ENCODE measurements around the gene INPP5K. TPM values are rescaled to one million over a fixed set of nuclear protein-coding genes. Genes with fewer than 3 reads are reported as not detected.

The INPP5K gene
- polyA plus RNA-seq, 1 donor from 2014 or later, result 35.8 TPM

DNA sequence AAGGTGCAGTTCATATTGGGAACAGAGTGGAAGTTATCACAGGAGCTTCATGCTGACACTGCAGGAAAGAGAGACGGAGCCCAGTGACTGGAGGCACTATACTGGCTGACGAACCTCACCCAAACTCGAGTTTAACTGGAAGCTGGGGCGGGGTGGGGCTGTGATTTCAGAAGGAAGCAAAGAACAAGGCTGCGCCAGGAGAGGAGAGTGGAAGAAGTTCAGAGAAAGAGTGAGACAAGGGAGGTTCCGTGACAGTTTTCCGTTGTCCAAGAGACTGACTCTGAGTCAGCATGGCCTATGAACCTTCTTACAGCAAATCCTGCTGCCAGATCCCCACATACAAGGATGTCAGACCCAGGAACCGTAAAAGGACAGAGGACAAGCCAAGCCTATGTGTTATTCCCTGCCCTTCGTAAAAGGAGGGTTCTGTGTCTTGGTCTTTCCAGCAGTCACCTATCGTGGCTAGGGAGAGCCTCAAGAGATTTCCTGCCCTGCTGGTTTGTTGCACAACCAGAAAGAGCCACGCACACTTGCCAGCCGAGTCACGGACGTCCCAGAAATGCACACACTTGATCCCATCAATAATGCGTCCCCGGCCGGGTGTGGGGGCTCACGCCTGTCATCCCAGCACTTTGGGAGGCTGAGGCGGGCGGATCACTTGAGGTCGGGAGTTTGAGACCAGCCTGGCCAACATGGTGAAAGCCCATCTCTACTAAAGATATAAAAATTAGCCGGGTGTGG, 41.1 kb upstream of the INPP5K start:
- H3K79me2 ChIP-seq (replicated peaks; ENCODE audit: insufficient read depth, low read length), result peaks cover 29% of the 10 kb centered on the region
- H3K9me3 ChIP-seq (ENCODE audit: low read length), result no peaks in the 10 kb centered on the region
- no peak overlapping the region for H3K4me2 ChIP-seq (ENCODE audit: low read length)
- no peak overlapping the region for H3K4me3 ChIP-seq (ENCODE audit: low read length)
- H3K9me2 ChIP-seq (ENCODE audit: insufficient read depth, low read length), result no peaks in the 10 kb centered on the region
- no peaks in the 10 kb centered on the region for H3F3A ChIP-seq (ENCODE audit: insufficient read depth, low read length, poor library complexity, severe bottlenecking)
- TF ChIP-seq TAF1 (IDR thresholded peaks at IDR 0.05; ENCODE audit: low read depth), result no peak
- no peak for TF ChIP-seq EP300 (conservative IDR thresholded peaks at IDR 0.05; ENCODE audit: poor library complexity, severe bottlenecking)
- TF ChIP-seq MXI1 (conservative IDR thresholded peaks at IDR 0.05; ENCODE audit: poor library complexity, severe bottlenecking), result no peak
- TF ChIP-seq, protein P1, sequence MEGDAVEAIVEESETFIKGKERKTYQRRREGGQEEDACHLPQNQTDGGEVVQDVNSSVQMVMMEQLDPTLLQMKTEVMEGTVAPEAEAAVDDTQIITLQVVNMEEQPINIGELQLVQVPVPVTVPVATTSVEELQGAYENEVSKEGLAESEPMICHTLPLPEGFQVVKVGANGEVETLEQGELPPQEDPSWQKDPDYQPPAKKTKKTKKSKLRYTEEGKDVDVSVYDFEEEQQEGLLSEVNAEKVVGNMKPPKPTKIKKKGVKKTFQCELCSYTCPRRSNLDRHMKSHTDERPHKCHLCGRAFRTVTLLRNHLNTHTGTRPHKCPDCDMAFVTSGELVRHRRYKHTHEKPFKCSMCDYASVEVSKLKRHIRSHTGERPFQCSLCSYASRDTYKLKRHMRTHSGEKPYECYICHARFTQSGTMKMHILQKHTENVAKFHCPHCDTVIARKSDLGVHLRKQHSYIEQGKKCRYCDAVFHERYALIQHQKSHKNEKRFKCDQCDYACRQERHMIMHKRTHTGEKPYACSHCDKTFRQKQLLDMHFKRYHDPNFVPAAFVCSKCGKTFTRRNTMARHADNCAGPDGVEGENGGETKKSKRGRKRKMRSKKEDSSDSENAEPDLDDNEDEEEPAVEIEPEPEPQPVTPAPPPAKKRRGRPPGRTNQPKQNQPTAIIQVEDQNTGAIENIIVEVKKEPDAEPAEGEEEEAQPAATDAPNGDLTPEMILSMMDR (IDR thresholded peaks at IDR 0.05; ENCODE audit: poor library complexity, severe bottlenecking), result no peak
- TF ChIP-seq EZH2 (IDR thresholded peaks at IDR 0.05; ENCODE audit: borderline replicate concordance, insufficient read depth, low read length, poor library complexity, severe bottlenecking), result no peak
- no peak for TF ChIP-seq SMC3 (conservative IDR thresholded peaks at IDR 0.05; ENCODE audit: poor library complexity)
- TF ChIP-seq POLR2AphosphoS5 (IDR thresholded peaks at IDR 0.05), result no peak
- TF ChIP-seq RAD21 (conservative IDR thresholded peaks at IDR 0.05), result no peak
- TF ChIP-seq, protein P2, sequence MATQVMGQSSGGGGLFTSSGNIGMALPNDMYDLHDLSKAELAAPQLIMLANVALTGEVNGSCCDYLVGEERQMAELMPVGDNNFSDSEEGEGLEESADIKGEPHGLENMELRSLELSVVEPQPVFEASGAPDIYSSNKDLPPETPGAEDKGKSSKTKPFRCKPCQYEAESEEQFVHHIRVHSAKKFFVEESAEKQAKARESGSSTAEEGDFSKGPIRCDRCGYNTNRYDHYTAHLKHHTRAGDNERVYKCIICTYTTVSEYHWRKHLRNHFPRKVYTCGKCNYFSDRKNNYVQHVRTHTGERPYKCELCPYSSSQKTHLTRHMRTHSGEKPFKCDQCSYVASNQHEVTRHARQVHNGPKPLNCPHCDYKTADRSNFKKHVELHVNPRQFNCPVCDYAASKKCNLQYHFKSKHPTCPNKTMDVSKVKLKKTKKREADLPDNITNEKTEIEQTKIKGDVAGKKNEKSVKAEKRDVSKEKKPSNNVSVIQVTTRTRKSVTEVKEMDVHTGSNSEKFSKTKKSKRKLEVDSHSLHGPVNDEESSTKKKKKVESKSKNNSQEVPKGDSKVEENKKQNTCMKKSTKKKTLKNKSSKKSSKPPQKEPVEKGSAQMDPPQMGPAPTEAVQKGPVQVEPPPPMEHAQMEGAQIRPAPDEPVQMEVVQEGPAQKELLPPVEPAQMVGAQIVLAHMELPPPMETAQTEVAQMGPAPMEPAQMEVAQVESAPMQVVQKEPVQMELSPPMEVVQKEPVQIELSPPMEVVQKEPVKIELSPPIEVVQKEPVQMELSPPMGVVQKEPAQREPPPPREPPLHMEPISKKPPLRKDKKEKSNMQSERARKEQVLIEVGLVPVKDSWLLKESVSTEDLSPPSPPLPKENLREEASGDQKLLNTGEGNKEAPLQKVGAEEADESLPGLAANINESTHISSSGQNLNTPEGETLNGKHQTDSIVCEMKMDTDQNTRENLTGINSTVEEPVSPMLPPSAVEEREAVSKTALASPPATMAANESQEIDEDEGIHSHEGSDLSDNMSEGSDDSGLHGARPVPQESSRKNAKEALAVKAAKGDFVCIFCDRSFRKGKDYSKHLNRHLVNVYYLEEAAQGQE (IDR thresholded peaks at IDR 0.05; ENCODE audit: borderline replicate concordance), result no peak
- no peak overlapping the region for H3K9ac ChIP-seq (ENCODE audit: low read length)
- H3K27me3 ChIP-seq (ENCODE audit: insufficient read depth, low read depth, low read length), result no peaks in the 10 kb centered on the region
- H3K27ac ChIP-seq (ENCODE audit: low read length), result no peak overlapping the region
- no peaks in the 10 kb centered on the region for H3K36me3 ChIP-seq (ENCODE audit: insufficient read depth, low read length)
- H2AFZ ChIP-seq (ENCODE audit: low read depth, low read length), result no peak overlapping the region
- H4K20me1 ChIP-seq (ENCODE audit: insufficient read depth), result peaks cover 8% of the 10 kb centered on the region

DNA sequence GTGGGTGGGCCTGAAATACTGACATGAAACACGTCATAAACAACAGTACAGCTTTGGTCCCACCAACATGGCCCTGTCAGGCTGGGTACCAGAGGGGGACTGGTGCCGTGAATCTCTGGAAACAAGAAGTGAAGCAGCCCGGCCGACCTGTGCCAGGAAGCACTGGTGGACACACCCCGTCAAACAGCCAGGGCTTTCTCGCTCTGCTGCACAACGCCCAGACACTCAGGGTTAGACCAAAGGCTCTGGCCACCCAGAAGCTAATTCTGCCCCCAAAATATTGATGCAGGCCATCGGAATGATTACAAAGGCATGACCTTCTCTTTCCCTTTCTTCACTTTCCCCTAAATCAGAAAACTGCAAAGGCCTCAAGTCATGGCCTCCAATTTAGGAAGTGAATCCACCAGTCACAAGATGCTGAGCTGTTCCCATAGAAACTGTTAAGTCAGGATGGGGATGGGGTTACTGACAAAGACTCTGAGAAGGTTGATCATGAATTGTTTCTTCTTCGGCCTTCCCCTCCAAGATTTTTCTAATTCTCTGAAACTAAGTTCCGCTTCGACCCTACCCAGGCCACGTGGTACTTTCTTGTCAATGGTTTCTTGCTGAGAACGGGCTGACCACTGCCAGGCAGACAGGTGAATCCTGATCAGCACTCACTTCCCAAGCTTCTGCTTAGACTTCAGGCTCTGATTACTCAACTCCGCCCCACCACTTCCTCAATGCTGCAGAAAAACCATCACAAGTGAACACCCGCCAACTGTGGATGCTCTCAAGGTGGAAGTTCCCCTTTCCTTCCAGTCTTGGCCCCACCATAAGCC, 39.4 kb upstream of the INPP5K start:
- Histone ChIP-seq H3K4me3 (ENCODE audit: low read length) (no peak overlapping the region), H3K9ac (ENCODE audit: low read length) (no peak overlapping the region), H3K27me3 (ENCODE audit: insufficient read depth, low read depth, low read length) (no peaks in the 10 kb centered on the region), H3K9me2 (ENCODE audit: insufficient read depth, low read length) (no peaks in the 10 kb centered on the region), H2AFZ (ENCODE audit: low read depth, low read length) (no peak overlapping the region), H3K36me3 (ENCODE audit: insufficient read depth, low read length) (no peaks in the 10 kb centered on the region), H3K79me2 (replicated peaks; ENCODE audit: insufficient read depth, low read length) (peaks cover 21% of the 10 kb centered on the region), H3K9me3 (ENCODE audit: low read length) (no peaks in the 10 kb centered on the region), H3K4me2 (ENCODE audit: low read length) (no peak overlapping the region), H3F3A (ENCODE audit: insufficient read depth, low read length, poor library complexity, severe bottlenecking) (no peaks in the 10 kb centered on the region), H4K20me1 (ENCODE audit: insufficient read depth) (peaks cover 3% of the 10 kb centered on the region), H3K27ac (ENCODE audit: low read length) (no peak overlapping the region)
- no peak for TF ChIP-seq SMC3 (conservative IDR thresholded peaks at IDR 0.05; ENCODE audit: poor library complexity)
- TF ChIP-seq, protein P2 (IDR thresholded peaks at IDR 0.05; ENCODE audit: borderline replicate concordance), result no peak
- TF ChIP-seq RAD21 (conservative IDR thresholded peaks at IDR 0.05), result no peak
- no peak for TF ChIP-seq TAF1 (IDR thresholded peaks at IDR 0.05; ENCODE audit: low read depth)
- no peak for TF ChIP-seq MXI1 (conservative IDR thresholded peaks at IDR 0.05; ENCODE audit: poor library complexity, severe bottlenecking)
- TF ChIP-seq POLR2AphosphoS5 (IDR thresholded peaks at IDR 0.05), result no peak
- TF ChIP-seq EZH2 (IDR thresholded peaks at IDR 0.05; ENCODE audit: borderline replicate concordance, insufficient read depth, low read length, poor library complexity, severe bottlenecking), result no peak
- TF ChIP-seq EP300 (conservative IDR thresholded peaks at IDR 0.05; ENCODE audit: poor library complexity, severe bottlenecking), result no peak
- TF ChIP-seq, protein P1 (IDR thresholded peaks at IDR 0.05; ENCODE audit: poor library complexity, severe bottlenecking), result no peak

Measured in neural cell (in vitro differentiated cells).